ENCODE measurements around the gene PRTFDC1.

GRCh38 chr10:24843256-24843655 lies 109.2 kb downstream of the PRTFDC1 start:
- TF ChIP-seq CTCF (IDR thresholded peaks at IDR 0.05) (no peak), POLR2A (IDR thresholded peaks at IDR 0.05) (no peak)
